HL-60 (cell line): ENCODE measurements around the gene SAMM50.
A peak's percentile ranks its signal among the peaks of the same experiment; 100 is the strongest.

Source experiments
- DNase-seq, 2 experiments: peaks; one replicate each; pipeline ENCODE4 v3.0.0-alpha.2; 2010 to 2020; ENCODE audit warnings: low read depth in 1 of 2, low spot score in 1 of 2
- H3K27ac ChIP-seq: fragments of 250-450 bp; sonication (Bioruptor Pico); replicated peaks from 2 replicates; pipeline ENCODE4 v1.5.1; 2020; ENCODE audit warnings: mild to moderate bottlenecking, moderate library complexity
- H3K27me3 ChIP-seq: fragments of 250-450 bp; sonication (Bioruptor Pico); 2 replicates; pipeline ENCODE4 v1.5.1; 2021; ENCODE audit warnings: mild to moderate bottlenecking, moderate library complexity; ENCODE audit not compliant: insufficient read depth, poor library complexity, severe bottlenecking
- H3K4me3 ChIP-seq: replicated peaks from 2 replicates; pipeline ENCODE4 v1.5.1; 2011; ENCODE audit warnings: mild to moderate bottlenecking, control low read depth, low read length; ENCODE audit not compliant: insufficient read depth
- GABPA ChIP-seq: IDR thresholded peaks from 2 replicates; pipeline ENCODE4 v1.6.1; 2012; ENCODE audit warnings: low read depth
- POLR2AphosphoS5 ChIP-seq: IDR thresholded peaks from 2 replicates; pipeline ENCODE4 v1.6.1; 2012; ENCODE audit warnings: low read depth
- SPI1 ChIP-seq: IDR thresholded peaks from 2 replicates; pipeline ENCODE4 v1.6.1; 2012; ENCODE audit warnings: low read depth, mild to moderate bottlenecking, borderline replicate concordance
- TF ChIP-seq, protein P1 (sequence below): IDR thresholded peaks from one replicate; pipeline ENCODE4 v1.5.1; 2011; ENCODE audit warnings: low read length, control low read depth, inconsistent platforms; ENCODE audit not compliant: insufficient read depth
- TF ChIP-seq, protein P2 (sequence below): IDR thresholded peaks from 2 replicates; pipeline ENCODE4 v1.6.1; 2012; ENCODE audit warnings: low read depth; ENCODE audit not compliant: insufficient replicate concordance

Gene SAMM50

GRCh38 chr22:43994006-43994405 lies 38.8 kb downstream of the SAMM50 start:
- TF ChIP-seq SPI1 = no peak
- TF ChIP-seq, protein P1, sequence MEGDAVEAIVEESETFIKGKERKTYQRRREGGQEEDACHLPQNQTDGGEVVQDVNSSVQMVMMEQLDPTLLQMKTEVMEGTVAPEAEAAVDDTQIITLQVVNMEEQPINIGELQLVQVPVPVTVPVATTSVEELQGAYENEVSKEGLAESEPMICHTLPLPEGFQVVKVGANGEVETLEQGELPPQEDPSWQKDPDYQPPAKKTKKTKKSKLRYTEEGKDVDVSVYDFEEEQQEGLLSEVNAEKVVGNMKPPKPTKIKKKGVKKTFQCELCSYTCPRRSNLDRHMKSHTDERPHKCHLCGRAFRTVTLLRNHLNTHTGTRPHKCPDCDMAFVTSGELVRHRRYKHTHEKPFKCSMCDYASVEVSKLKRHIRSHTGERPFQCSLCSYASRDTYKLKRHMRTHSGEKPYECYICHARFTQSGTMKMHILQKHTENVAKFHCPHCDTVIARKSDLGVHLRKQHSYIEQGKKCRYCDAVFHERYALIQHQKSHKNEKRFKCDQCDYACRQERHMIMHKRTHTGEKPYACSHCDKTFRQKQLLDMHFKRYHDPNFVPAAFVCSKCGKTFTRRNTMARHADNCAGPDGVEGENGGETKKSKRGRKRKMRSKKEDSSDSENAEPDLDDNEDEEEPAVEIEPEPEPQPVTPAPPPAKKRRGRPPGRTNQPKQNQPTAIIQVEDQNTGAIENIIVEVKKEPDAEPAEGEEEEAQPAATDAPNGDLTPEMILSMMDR = no peak
- TF ChIP-seq, protein P2, sequence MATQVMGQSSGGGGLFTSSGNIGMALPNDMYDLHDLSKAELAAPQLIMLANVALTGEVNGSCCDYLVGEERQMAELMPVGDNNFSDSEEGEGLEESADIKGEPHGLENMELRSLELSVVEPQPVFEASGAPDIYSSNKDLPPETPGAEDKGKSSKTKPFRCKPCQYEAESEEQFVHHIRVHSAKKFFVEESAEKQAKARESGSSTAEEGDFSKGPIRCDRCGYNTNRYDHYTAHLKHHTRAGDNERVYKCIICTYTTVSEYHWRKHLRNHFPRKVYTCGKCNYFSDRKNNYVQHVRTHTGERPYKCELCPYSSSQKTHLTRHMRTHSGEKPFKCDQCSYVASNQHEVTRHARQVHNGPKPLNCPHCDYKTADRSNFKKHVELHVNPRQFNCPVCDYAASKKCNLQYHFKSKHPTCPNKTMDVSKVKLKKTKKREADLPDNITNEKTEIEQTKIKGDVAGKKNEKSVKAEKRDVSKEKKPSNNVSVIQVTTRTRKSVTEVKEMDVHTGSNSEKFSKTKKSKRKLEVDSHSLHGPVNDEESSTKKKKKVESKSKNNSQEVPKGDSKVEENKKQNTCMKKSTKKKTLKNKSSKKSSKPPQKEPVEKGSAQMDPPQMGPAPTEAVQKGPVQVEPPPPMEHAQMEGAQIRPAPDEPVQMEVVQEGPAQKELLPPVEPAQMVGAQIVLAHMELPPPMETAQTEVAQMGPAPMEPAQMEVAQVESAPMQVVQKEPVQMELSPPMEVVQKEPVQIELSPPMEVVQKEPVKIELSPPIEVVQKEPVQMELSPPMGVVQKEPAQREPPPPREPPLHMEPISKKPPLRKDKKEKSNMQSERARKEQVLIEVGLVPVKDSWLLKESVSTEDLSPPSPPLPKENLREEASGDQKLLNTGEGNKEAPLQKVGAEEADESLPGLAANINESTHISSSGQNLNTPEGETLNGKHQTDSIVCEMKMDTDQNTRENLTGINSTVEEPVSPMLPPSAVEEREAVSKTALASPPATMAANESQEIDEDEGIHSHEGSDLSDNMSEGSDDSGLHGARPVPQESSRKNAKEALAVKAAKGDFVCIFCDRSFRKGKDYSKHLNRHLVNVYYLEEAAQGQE = no peak
- no peak for TF ChIP-seq GABPA
- no peak for TF ChIP-seq POLR2AphosphoS5
- Histone ChIP-seq H3K27ac (peak overlapping the region; percentile 5; the same call in 1 of the 2 replicates), H3K4me3 (no peak overlapping the region), H3K27me3 (no peaks in the 10 kb centered on the region)
- DNase-seq = no peak

DNA sequence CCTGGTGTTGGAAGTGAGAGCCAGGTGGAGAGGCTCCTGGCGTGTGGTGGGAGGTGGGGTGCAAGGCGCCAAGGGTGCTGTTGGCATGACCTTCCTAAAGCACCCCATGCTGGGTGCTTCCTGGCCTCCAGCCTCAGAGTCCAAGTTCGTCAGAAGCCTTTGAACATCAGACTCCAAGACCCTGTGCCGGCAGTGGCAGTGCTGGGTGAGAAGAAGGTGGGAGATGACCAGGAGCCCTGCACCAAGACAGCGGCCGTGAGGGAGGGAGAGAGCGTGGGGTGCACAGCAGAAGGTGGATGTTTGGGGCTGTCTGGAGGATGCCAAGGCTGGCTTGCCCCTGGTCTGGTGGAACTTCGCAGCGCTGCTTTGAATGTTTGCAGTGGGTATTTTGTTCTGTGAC lies 39.2 kb downstream of the SAMM50 start:
- Histone ChIP-seq H3K27me3 (no peaks in the 10 kb centered on the region), H3K27ac (no peak overlapping the region), H3K4me3 (no peak overlapping the region)
- no peak for DNase-seq
- TF ChIP-seq SPI1 = no peak
- TF ChIP-seq, protein P1 = no peak
- no peak for TF ChIP-seq GABPA
- TF ChIP-seq POLR2AphosphoS5 = no peak
- TF ChIP-seq, protein P2 = no peak

DNA sequence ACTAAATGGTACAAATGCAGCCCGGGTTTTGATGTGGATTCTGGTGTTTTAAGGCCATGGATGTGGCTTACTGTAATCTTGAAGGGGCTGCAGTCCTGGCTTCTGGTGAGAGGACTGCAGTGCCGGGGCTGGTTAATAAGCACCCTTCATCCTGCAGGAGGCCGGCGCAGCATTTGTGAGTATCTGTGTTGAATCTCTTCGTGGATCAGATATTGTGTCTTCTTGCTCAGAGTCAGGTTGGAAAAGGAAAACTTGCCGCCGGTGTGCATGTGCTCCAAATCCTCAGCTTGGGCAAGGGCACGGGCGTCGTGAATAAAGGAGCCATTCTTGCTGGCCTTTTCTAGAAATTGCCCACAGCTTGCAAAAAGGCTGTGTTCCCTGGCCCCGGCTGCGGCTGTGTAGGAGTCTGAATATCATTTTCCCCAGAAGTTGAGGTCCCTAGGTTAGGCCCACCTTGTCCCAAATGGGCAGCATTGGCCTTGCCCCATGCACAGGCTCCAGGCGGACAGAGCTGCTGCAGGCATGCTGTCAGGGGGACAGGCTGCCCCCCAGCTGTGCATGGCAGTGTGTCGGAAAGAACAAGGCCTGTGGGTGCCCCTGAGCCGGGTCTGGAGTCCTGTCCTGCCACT lies 39.9 kb downstream of the SAMM50 start:
- no peak for DNase-seq
- Histone ChIP-seq H3K4me3 (no peak overlapping the region), H3K27me3 (no peaks in the 10 kb centered on the region), H3K27ac (no peak overlapping the region)
- no peak for TF ChIP-seq SPI1
- TF ChIP-seq, protein P1 = no peak
- no peak for TF ChIP-seq GABPA
- TF ChIP-seq, protein P2 = no peak
- TF ChIP-seq POLR2AphosphoS5 = no peak
